Mesothelial cell of epicardium (in vitro differentiated cells): ENCODE results near the gene B3GNT9. TPM values are rescaled to one million over a fixed set of nuclear protein-coding genes. Genes with fewer than 3 reads are reported as not detected.
A peak's percentile ranks its signal among the peaks of the same experiment; 100 is the strongest.

ENCODE experiments used
- DNase-seq, 2 experiments: peaks; one replicate each; pipeline ENCODE4 v3.0.0; 2021; ENCODE audit warnings: low spot score in 2 of 2; ENCODE audit not compliant: unreplicated experiment in 2 of 2
- H3K27ac Mint-ChIP-seq: 2 replicates; pipeline ENCODE4 v1.8.0; 2021; ENCODE audit warnings: mixed read lengths
- H3K27me3 Mint-ChIP-seq: 2 replicates; pipeline ENCODE4 v1.8.0; 2021; ENCODE audit warnings: low read depth, mixed read lengths
- H3K36me3 Mint-ChIP-seq: 2 replicates; pipeline ENCODE4 v1.8.0; 2021; ENCODE audit warnings: mixed read lengths
- H3K4me1 Mint-ChIP-seq: 2 replicates; pipeline ENCODE4 v1.8.0; 2021; ENCODE audit warnings: mixed read lengths
- H3K4me3 Mint-ChIP-seq: 2 replicates; pipeline ENCODE4 v1.8.0; 2021; ENCODE audit warnings: mild to moderate bottlenecking, moderate library complexity, mixed read lengths
- H3K9me3 Mint-ChIP-seq: 2 replicates; pipeline ENCODE4 v1.8.0; 2021; ENCODE audit warnings: mixed read lengths
- total RNA-seq: library from RNA; stranded (reverse); gene quantifications from 3 replicates; pipeline ENCODE4 v1.2.1, GENCODE V29; 2021
- TF ChIP-seq, protein P1 (sequence below): fragments of 200-600 bp; sonication (generic); IDR thresholded peaks from one replicate; pipeline ENCODE4 v1.5.0; 2021; ENCODE audit warnings: antibody characterized with exemption; ENCODE audit not compliant: unreplicated experiment

B3GNT9 gene
- total RNA-seq, 1 donor from 2014 or later = 20.6 TPM

GRCh38 chr16:67197704-67198103 is 46.9 kb upstream of the B3GNT9 start:
- TF ChIP-seq, protein P1, sequence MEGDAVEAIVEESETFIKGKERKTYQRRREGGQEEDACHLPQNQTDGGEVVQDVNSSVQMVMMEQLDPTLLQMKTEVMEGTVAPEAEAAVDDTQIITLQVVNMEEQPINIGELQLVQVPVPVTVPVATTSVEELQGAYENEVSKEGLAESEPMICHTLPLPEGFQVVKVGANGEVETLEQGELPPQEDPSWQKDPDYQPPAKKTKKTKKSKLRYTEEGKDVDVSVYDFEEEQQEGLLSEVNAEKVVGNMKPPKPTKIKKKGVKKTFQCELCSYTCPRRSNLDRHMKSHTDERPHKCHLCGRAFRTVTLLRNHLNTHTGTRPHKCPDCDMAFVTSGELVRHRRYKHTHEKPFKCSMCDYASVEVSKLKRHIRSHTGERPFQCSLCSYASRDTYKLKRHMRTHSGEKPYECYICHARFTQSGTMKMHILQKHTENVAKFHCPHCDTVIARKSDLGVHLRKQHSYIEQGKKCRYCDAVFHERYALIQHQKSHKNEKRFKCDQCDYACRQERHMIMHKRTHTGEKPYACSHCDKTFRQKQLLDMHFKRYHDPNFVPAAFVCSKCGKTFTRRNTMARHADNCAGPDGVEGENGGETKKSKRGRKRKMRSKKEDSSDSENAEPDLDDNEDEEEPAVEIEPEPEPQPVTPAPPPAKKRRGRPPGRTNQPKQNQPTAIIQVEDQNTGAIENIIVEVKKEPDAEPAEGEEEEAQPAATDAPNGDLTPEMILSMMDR = no peak
- Mint-ChIP-seq H3K4me3 (no peak overlapping the region), H3K36me3 (peaks cover 16% of the 10 kb centered on the region), H3K27me3 (peaks cover 5% of the 10 kb centered on the region), H3K4me1 (peaks cover 18% of the 10 kb centered on the region), H3K9me3 (no peaks in the 10 kb centered on the region), H3K27ac (no peak overlapping the region)
- no peak for DNase-seq

DNA sequence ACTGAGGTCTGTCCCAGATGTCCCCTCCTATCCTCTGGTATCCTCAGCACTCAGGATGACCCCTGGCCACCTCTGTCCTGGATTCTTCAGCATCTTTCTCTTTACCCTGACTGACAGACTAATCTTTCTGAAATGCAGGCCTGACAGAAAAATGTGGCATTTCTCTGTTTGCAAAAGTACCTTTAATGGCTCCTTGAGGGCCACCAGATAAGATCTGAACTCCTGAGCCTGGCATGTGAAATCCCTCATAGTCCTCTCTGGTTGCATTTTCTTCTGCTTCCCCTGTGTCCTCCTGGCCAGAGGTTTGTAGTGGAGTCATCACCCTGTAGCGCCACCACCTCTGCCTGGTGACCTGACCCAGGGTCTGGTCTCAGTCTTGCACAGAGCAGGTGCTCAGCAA is 46.1 kb upstream of the B3GNT9 start:
- Mint-ChIP-seq H3K36me3 (peaks cover 16% of the 10 kb centered on the region), H3K4me1 (peaks cover 22% of the 10 kb centered on the region), H3K27me3 (peaks cover 5% of the 10 kb centered on the region), H3K4me3 (no peak overlapping the region), H3K9me3 (no peaks in the 10 kb centered on the region), H3K27ac (no peak overlapping the region)
- TF ChIP-seq, protein P1 = no peak
- no peak for DNase-seq

GRCh38 chr16:67195676-67196075 is 44.9 kb upstream of the B3GNT9 start:
- no peak overlapping the region for H3K27ac Mint-ChIP-seq

DNA sequence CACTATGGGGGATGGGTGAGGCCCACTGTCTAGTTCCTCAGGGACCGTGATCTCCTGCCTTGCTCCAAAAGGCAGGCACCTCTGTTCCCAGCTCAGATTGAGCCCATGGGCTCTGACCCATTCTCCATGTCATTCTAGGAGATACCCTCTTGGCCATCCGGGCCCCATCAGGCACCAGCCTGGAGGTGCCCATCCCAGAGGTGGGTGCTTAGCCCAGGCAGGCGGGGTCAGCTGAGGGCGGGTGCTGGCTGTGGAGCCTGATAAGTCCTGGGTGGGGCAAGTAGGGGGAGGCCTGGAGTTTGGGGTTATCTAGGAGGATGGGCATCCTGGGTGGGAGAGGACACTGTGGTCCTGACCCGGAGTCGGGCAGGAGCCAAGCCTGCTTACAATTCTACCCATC is 43.5 kb upstream of the B3GNT9 start:
- H3K4me1 Mint-ChIP-seq = peaks cover 19% of the 10 kb centered on the region
- TF ChIP-seq, protein P1 = no peak
- H3K27ac Mint-ChIP-seq = no peak overlapping the region
- H3K4me3 Mint-ChIP-seq = peak overlapping the region; percentile 84
- H3K36me3 Mint-ChIP-seq = peaks cover 16% of the 10 kb centered on the region
- H3K27me3 Mint-ChIP-seq = no peaks in the 10 kb centered on the region
- no peak for DNase-seq
- H3K9me3 Mint-ChIP-seq = no peaks in the 10 kb centered on the region

More at GRCh38 chr16:67195676-67196075, 44.9 kb upstream of the B3GNT9 start:
- no peak overlapping the region for H3K4me3 Mint-ChIP-seq
- TF ChIP-seq, protein P1 = no peak
- H3K4me1 Mint-ChIP-seq = peaks cover 24% of the 10 kb centered on the region
- H3K27me3 Mint-ChIP-seq = peaks cover 5% of the 10 kb centered on the region
- DNase-seq = no peak
- peaks cover 16% of the 10 kb centered on the region for H3K36me3 Mint-ChIP-seq
- no peaks in the 10 kb centered on the region for H3K9me3 Mint-ChIP-seq

GRCh38 chr16:67193536-67193935 is 42.7 kb upstream of the B3GNT9 start:
- DNase-seq = no peak
- TF ChIP-seq, protein P1 = no peak
- peaks cover 19% of the 10 kb centered on the region for H3K4me1 Mint-ChIP-seq
- peak overlapping the region; percentile 25 for H3K27ac Mint-ChIP-seq
- peaks cover 16% of the 10 kb centered on the region for H3K36me3 Mint-ChIP-seq
- no peaks in the 10 kb centered on the region for H3K27me3 Mint-ChIP-seq
- no peaks in the 10 kb centered on the region for H3K9me3 Mint-ChIP-seq
- peak overlapping the region; percentile 84 for H3K4me3 Mint-ChIP-seq
